Activated CD4-positive, alpha-beta T cell treated with anti-CD3 and anti-CD28 coated beads, Interleukin-2, amount 10 ng/mL, durations not matched to agents 24 days and 14 days (primary cell): ENCODE data around the gene THSD7A. TPM values are rescaled to one million over a fixed set of nuclear protein-coding genes. Genes with fewer than 3 reads are reported as not detected.
"Not testable (repeated sequence)": the region's sequence is repeated elsewhere in the genome, so short reads cannot be mapped to it uniquely, and the experiment has no call there.

Source experiments
- DNase-seq: peaks from one replicate; pipeline ENCODE4 v3.0.0; 2022
- H3K27ac Mint-ChIP-seq: one replicate; pipeline ENCODE4 v1.8.0; 2022; ENCODE audit warnings: mild to moderate bottlenecking, mixed read lengths
- H3K27me3 Mint-ChIP-seq: one replicate; pipeline ENCODE4 v1.8.0; 2022; ENCODE audit warnings: mixed read lengths
- H3K36me3 Mint-ChIP-seq: one replicate; pipeline ENCODE4 v1.8.0; 2022; ENCODE audit warnings: low read depth, mild to moderate bottlenecking, mixed read lengths
- H3K4me1 Mint-ChIP-seq: one replicate; pipeline ENCODE4 v1.8.0; 2021; ENCODE audit warnings: mixed read lengths
- H3K4me3 Mint-ChIP-seq: one replicate; pipeline ENCODE4 v1.8.0; 2022; ENCODE audit warnings: mild to moderate bottlenecking, moderate library complexity, mixed read lengths
- H3K9me3 Mint-ChIP-seq: one replicate; pipeline ENCODE4 v1.8.0; 2021; ENCODE audit warnings: mixed read lengths
- intact Hi-C: fragments of 100-400 bp; cut with micrococcal nuclease; formaldehyde crosslinking; loops from one replicate; pipeline ENCODE4 v1.15.1; 2023
- total RNA-seq: library from RNA; stranded (reverse); gene quantifications from 2 replicates; pipeline ENCODE4 v1.2.3, GENCODE V29; 2022

The THSD7A gene
- total RNA-seq, 1 donor from 2014 or later, result not detected

GRCh38 chr7:11456574-11456973 lies 375.4 kb downstream of the THSD7A start:
- no peaks in the 10 kb centered on the region for H3K36me3 Mint-ChIP-seq
- no peak overlapping the region for H3K4me3 Mint-ChIP-seq
- H3K9me3 Mint-ChIP-seq, result no peaks in the 10 kb centered on the region
- intact Hi-C loops, result no loop called here
- H3K27ac Mint-ChIP-seq, result no peak overlapping the region
- H3K27me3 Mint-ChIP-seq, result no peaks in the 10 kb centered on the region
- H3K4me1 Mint-ChIP-seq, result peaks cover 4% of the 10 kb centered on the region
- no peak for DNase-seq

GRCh38 chr7:11452476-11452875 lies 379.5 kb downstream of the THSD7A start:
- H3K36me3 Mint-ChIP-seq, result no peaks in the 10 kb centered on the region
- no peaks in the 10 kb centered on the region for H3K4me1 Mint-ChIP-seq
- intact Hi-C loops, result no loop called here
- H3K27me3 Mint-ChIP-seq, result no peaks in the 10 kb centered on the region
- H3K27ac Mint-ChIP-seq, result no peak overlapping the region
- DNase-seq, result no peak
- no peak overlapping the region for H3K4me3 Mint-ChIP-seq
- no peaks in the 10 kb centered on the region for H3K9me3 Mint-ChIP-seq

- Mint-ChIP-seq H3K9me3 (no peaks in the 10 kb centered on the region), H3K4me3 (no peak overlapping the region), H3K36me3 (no peaks in the 10 kb centered on the region), H3K4me1 (no peaks in the 10 kb centered on the region), H3K27me3 (no peaks in the 10 kb centered on the region), H3K27ac (no peak overlapping the region)
- no peak for DNase-seq
- intact Hi-C loops, result no loop called here
These were observed 381.7 kb downstream of the THSD7A start for GRCh38 chr7:11450281-11450680.

GRCh38 chr7:11449316-11449715 lies 382.7 kb downstream of the THSD7A start:
- intact Hi-C loops, result no loop called here
- no peaks in the 10 kb centered on the region for H3K9me3 Mint-ChIP-seq
- H3K27ac Mint-ChIP-seq, result no peak overlapping the region
- H3K27me3 Mint-ChIP-seq, result no peaks in the 10 kb centered on the region
- no peak overlapping the region for H3K4me3 Mint-ChIP-seq
- H3K4me1 Mint-ChIP-seq, result no peaks in the 10 kb centered on the region
- H3K36me3 Mint-ChIP-seq, result no peaks in the 10 kb centered on the region
- DNase-seq, result no peak

GRCh38 chr7:11448323-11448722 lies 383.7 kb downstream of the THSD7A start:
- H3K27me3 Mint-ChIP-seq, result no peaks in the 10 kb centered on the region
- H3K36me3 Mint-ChIP-seq, result no peaks in the 10 kb centered on the region
- H3K4me3 Mint-ChIP-seq, result no peak overlapping the region
- H3K4me1 Mint-ChIP-seq, result no peaks in the 10 kb centered on the region
- no peaks in the 10 kb centered on the region for H3K9me3 Mint-ChIP-seq
- no peak for DNase-seq
- intact Hi-C loops, result no loop called here
- no peak overlapping the region for H3K27ac Mint-ChIP-seq

- H3K4me3 Mint-ChIP-seq, result no peak overlapping the region
- intact Hi-C loops, result no loop called here
- no peaks in the 10 kb centered on the region for H3K9me3 Mint-ChIP-seq
- DNase-seq, result no peak
- H3K27ac Mint-ChIP-seq, result no peak overlapping the region
- no peaks in the 10 kb centered on the region for H3K4me1 Mint-ChIP-seq
- no peaks in the 10 kb centered on the region for H3K27me3 Mint-ChIP-seq
- no peaks in the 10 kb centered on the region for H3K36me3 Mint-ChIP-seq
These were observed 384.9 kb downstream of the THSD7A start for GRCh38 chr7:11447106-11447505.

- H3K27ac Mint-ChIP-seq, H3K27me3 Mint-ChIP-seq, H3K9me3 Mint-ChIP-seq, H3K36me3 Mint-ChIP-seq, DNase-seq, intact Hi-C loops, H3K4me1 Mint-ChIP-seq, H3K4me3 Mint-ChIP-seq: not testable (repeated sequence)
These were observed 388.1 kb downstream of the THSD7A start for GRCh38 chr7:11443934-11444333.

- H3K27ac Mint-ChIP-seq, result no peak overlapping the region
- no peaks in the 10 kb centered on the region for H3K4me1 Mint-ChIP-seq
- intact Hi-C loops, result no loop called here
- DNase-seq, result no peak
- H3K9me3 Mint-ChIP-seq, result no peaks in the 10 kb centered on the region
- H3K27me3 Mint-ChIP-seq, result no peaks in the 10 kb centered on the region
- no peaks in the 10 kb centered on the region for H3K36me3 Mint-ChIP-seq
- no peak overlapping the region for H3K4me3 Mint-ChIP-seq
These were observed 394.0 kb downstream of the THSD7A start for GRCh38 chr7:11437994-11438393.

GRCh38 chr7:11436773-11437524 lies 395.0 kb downstream of the THSD7A start:
- no peak overlapping the region for H3K27ac Mint-ChIP-seq
- H3K36me3 Mint-ChIP-seq, result no peaks in the 10 kb centered on the region
- DNase-seq, result no peak
- no peaks in the 10 kb centered on the region for H3K4me1 Mint-ChIP-seq
- H3K27me3 Mint-ChIP-seq, result no peaks in the 10 kb centered on the region
- intact Hi-C loops, result no loop called here
- no peak overlapping the region for H3K4me3 Mint-ChIP-seq
- no peaks in the 10 kb centered on the region for H3K9me3 Mint-ChIP-seq

- no peak for DNase-seq
- Mint-ChIP-seq H3K27ac (no peak overlapping the region), H3K4me1 (no peaks in the 10 kb centered on the region), H3K36me3 (no peaks in the 10 kb centered on the region), H3K4me3 (no peak overlapping the region), H3K9me3 (no peaks in the 10 kb centered on the region), H3K27me3 (no peaks in the 10 kb centered on the region)
- intact Hi-C loops, result no loop called here
These were observed 395.7 kb downstream of the THSD7A start for GRCh38 chr7:11436316-11436715.

- no peak for DNase-seq
- H3K27me3 Mint-ChIP-seq, result no peaks in the 10 kb centered on the region
- H3K4me1 Mint-ChIP-seq, result no peaks in the 10 kb centered on the region
- H3K4me3 Mint-ChIP-seq, result no peak overlapping the region
- no peaks in the 10 kb centered on the region for H3K9me3 Mint-ChIP-seq
- no peak overlapping the region for H3K27ac Mint-ChIP-seq
- H3K36me3 Mint-ChIP-seq, result no peaks in the 10 kb centered on the region
- intact Hi-C loops, result no loop called here
These were observed 397.6 kb downstream of the THSD7A start for GRCh38 chr7:11434366-11434765.

GRCh38 chr7:11430841-11431240 lies 401.2 kb downstream of the THSD7A start:
- Mint-ChIP-seq H3K4me3 (no peak overlapping the region), H3K4me1 (no peaks in the 10 kb centered on the region), H3K36me3 (no peaks in the 10 kb centered on the region), H3K27ac (no peak overlapping the region), H3K27me3 (no peaks in the 10 kb centered on the region), H3K9me3 (no peaks in the 10 kb centered on the region)
- intact Hi-C loops, result no loop called here
- no peak for DNase-seq

GRCh38 chr7:11430112-11430511 lies 401.9 kb downstream of the THSD7A start:
- H3K27ac Mint-ChIP-seq, result no peak overlapping the region
- no peak for DNase-seq
- no peaks in the 10 kb centered on the region for H3K36me3 Mint-ChIP-seq
- H3K27me3 Mint-ChIP-seq, result no peaks in the 10 kb centered on the region
- intact Hi-C loops, result no loop called here
- no peaks in the 10 kb centered on the region for H3K4me1 Mint-ChIP-seq
- no peak overlapping the region for H3K4me3 Mint-ChIP-seq
- H3K9me3 Mint-ChIP-seq, result no peaks in the 10 kb centered on the region

- no peaks in the 10 kb centered on the region for H3K4me1 Mint-ChIP-seq
- no peak overlapping the region for H3K27ac Mint-ChIP-seq
- intact Hi-C loops, result loop anchor here (10.0 kb wide), 1 partner anchor 636 kb away; no protein-coding TSS in a partner anchor
- no peak for DNase-seq
- no peaks in the 10 kb centered on the region for H3K36me3 Mint-ChIP-seq
- H3K9me3 Mint-ChIP-seq, result no peaks in the 10 kb centered on the region
- H3K27me3 Mint-ChIP-seq, result no peaks in the 10 kb centered on the region
- no peak overlapping the region for H3K4me3 Mint-ChIP-seq
These were observed 403.0 kb downstream of the THSD7A start for GRCh38 chr7:11428877-11429581.
